HG02884 (cell line): Measurements from ENCODE around the gene QPRT.
"Not testable (repeated sequence)": the region's sequence is repeated elsewhere in the genome, so short reads cannot be mapped to it uniquely, and the experiment has no call there.

Source experiments
- ATAC-seq: cut with Tn5 transposase; IDR thresholded peaks from one replicate; pipeline ENCODE4 v1.9.1; 2021; ENCODE audit warnings: mild to moderate bottlenecking, moderate library complexity; ENCODE audit not compliant: unreplicated experiment

The QPRT gene

GRCh38 chr16:29744541-29745101, 65.6 kb downstream of the QPRT start:
- no peak for ATAC-seq

- no peak for ATAC-seq
These were observed 66.3 kb downstream of the QPRT start for GRCh38 chr16:29745121-29745852.

GRCh38 chr16:29745853-29746345, 66.9 kb downstream of the QPRT start, which contains the start of gene C16orf54:
Gene C16orf54 (minus strand): TSS chr16:29745990. CDS start chr16:29744951, 1,039 bp downstream.
- ATAC-seq = no peak

GRCh38 chr16:29746518-29746917, 67.5 kb downstream of the QPRT start:
- not testable (repeated sequence) for ATAC-seq
